DOHH2 (cell line): Measurements from ENCODE around the gene SGMS2.

Experiments used
- H3F3A ChIP-seq: fragments of 200-600 bp; sonication (generic), shearing (Covaris generic); 2 replicates; pipeline ENCODE4 v1.6.0; 2016; ENCODE audit warnings: antibody characterized with exemption, mild to moderate bottlenecking; ENCODE audit not compliant: control insufficient read depth, insufficient read depth
- H3K27ac ChIP-seq: fragments of 200-600 bp; sonication (generic); 2 replicates; pipeline ENCODE4 v1.5.1; 2014; ENCODE audit warnings: low read depth, mild to moderate bottlenecking, low read length, moderate library complexity
- H3K27me3 ChIP-seq: fragments of 200-600 bp; sonication (generic); 2 replicates; pipeline ENCODE4 v1.6.1; 2014; ENCODE audit warnings: mild to moderate bottlenecking, low read length, mixed read lengths; ENCODE audit not compliant: control insufficient read depth
- H3K36me3 ChIP-seq: fragments of 200-600 bp; sonication (generic); 2 replicates; pipeline ENCODE4 v1.6.1; 2014; ENCODE audit warnings: mild to moderate bottlenecking, low read length, moderate library complexity, mixed read lengths; ENCODE audit not compliant: control insufficient read depth
- H3K4me1 ChIP-seq: fragments of 200-600 bp; sonication (generic); 2 replicates; pipeline ENCODE4 v1.6.1; 2014; ENCODE audit warnings: mild to moderate bottlenecking, low read length, mixed read lengths; ENCODE audit not compliant: control insufficient read depth
- H3K4me2 ChIP-seq: fragments of 200-600 bp; sonication (generic); 2 replicates; pipeline ENCODE4 v1.6.0; 2014; ENCODE audit warnings: mild to moderate bottlenecking, low read length, moderate library complexity
- H3K4me3 ChIP-seq: fragments of 200-600 bp; sonication (generic); 2 replicates; pipeline ENCODE4 v1.5.1; 2014; ENCODE audit warnings: mild to moderate bottlenecking, low read length, mixed read lengths
- H3K79me2 ChIP-seq: fragments of 200-600 bp; sonication (generic); 2 replicates; pipeline ENCODE4 v1.6.1; 2014; ENCODE audit warnings: mild to moderate bottlenecking, low read length, mixed read lengths; ENCODE audit not compliant: control insufficient read depth
- H3K9me2 ChIP-seq: fragments of 200-600 bp; sonication (generic); replicated peaks from 2 replicates; pipeline ENCODE4 v1.6.1; 2014; ENCODE audit warnings: mild to moderate bottlenecking, low read length, mixed read lengths; ENCODE audit not compliant: control insufficient read depth
- H3K9me3 ChIP-seq: fragments of 200-600 bp; sonication (generic); 2 replicates; pipeline ENCODE4 v1.6.1; 2014; ENCODE audit warnings: antibody characterized with exemption, low read length, mixed read lengths; ENCODE audit not compliant: control insufficient read depth, insufficient read depth
- H4K20me1 ChIP-seq: fragments of 200-600 bp; sonication (generic); 2 replicates; pipeline ENCODE4 v1.6.0; 2014; ENCODE audit warnings: low read depth, mild to moderate bottlenecking, antibody characterized with exemption, low read length, moderate library complexity; ENCODE audit not compliant: control insufficient read depth, insufficient read depth
- EZH2phosphoT487 ChIP-seq: fragments of 200-600 bp; sonication (generic); IDR thresholded peaks from 2 replicates; pipeline ENCODE4 v1.6.1; 2017; ENCODE audit warnings: borderline replicate concordance, mild to moderate bottlenecking, antibody characterized with exemption, low read length, moderate library complexity, mixed read lengths
- TF ChIP-seq, protein P1 (sequence below): fragments of 200-600 bp; sonication (generic); IDR thresholded peaks from one replicate; pipeline ENCODE4 v1.5.1; 2014; ENCODE audit warnings: antibody characterized with exemption, mild to moderate bottlenecking, low read depth, low read length; ENCODE audit not compliant: poor library complexity, severe bottlenecking

SGMS2 gene

DNA sequence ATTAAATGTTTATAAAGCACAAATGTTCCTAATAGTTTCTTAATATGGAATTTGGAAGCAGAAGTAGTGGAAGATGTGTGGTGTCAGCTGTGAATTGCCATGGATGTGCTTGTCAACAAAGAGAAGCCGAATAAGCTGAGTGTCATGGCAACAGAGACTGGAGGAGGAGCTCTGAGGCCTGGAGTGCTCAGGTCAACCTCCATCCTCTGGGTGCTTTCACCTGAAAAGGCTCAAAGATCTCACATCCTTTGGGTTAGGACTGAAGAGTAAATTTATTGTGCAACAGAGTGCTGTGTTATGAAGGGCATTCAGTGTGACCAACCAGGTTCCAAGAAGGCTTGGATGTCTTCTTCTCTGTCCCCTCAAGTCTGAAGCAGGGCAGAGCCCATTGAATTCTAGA is 18.7 kb downstream of the SGMS2 start:
- Histone ChIP-seq H3K9me3 (no peaks in the 10 kb centered on the region), H3K27me3 (no peaks in the 10 kb centered on the region), H3F3A (no peaks in the 10 kb centered on the region), H4K20me1 (no peaks in the 10 kb centered on the region), H3K27ac (no peak overlapping the region), H3K4me2 (no peak overlapping the region), H3K36me3 (no peaks in the 10 kb centered on the region), H3K9me2 (no peaks in the 10 kb centered on the region), H3K4me3 (no peak overlapping the region), H3K4me1 (no peaks in the 10 kb centered on the region), H3K79me2 (no peaks in the 10 kb centered on the region)
- TF ChIP-seq, protein P1, sequence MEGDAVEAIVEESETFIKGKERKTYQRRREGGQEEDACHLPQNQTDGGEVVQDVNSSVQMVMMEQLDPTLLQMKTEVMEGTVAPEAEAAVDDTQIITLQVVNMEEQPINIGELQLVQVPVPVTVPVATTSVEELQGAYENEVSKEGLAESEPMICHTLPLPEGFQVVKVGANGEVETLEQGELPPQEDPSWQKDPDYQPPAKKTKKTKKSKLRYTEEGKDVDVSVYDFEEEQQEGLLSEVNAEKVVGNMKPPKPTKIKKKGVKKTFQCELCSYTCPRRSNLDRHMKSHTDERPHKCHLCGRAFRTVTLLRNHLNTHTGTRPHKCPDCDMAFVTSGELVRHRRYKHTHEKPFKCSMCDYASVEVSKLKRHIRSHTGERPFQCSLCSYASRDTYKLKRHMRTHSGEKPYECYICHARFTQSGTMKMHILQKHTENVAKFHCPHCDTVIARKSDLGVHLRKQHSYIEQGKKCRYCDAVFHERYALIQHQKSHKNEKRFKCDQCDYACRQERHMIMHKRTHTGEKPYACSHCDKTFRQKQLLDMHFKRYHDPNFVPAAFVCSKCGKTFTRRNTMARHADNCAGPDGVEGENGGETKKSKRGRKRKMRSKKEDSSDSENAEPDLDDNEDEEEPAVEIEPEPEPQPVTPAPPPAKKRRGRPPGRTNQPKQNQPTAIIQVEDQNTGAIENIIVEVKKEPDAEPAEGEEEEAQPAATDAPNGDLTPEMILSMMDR, result no peak
- no peak for TF ChIP-seq EZH2phosphoT487

DNA sequence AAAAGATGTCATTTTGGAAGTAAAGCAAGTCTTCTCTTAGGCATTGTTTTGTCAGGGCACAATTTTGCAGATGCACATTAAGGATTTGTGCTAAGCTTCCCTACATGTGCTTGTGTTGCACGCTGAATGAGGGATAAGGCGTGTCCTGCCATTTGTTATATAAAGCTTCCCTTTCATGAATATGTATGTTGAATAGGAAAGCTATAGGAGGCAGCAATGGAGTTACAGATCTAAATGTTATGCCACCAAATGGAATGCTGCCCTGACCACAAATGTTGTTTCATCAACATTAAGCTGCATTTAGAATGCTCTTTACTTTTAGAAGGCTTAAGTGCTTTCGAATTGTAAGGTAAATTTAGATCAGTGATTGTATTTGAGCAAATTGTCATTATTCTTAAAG is 20.9 kb downstream of the SGMS2 start:
- Histone ChIP-seq H3K4me3 (no peak overlapping the region), H3K9me2 (no peaks in the 10 kb centered on the region), H3K4me1 (no peaks in the 10 kb centered on the region), H3K79me2 (no peaks in the 10 kb centered on the region), H3K27ac (no peak overlapping the region), H3K27me3 (no peaks in the 10 kb centered on the region), H4K20me1 (no peaks in the 10 kb centered on the region), H3K4me2 (no peak overlapping the region), H3K9me3 (no peaks in the 10 kb centered on the region), H3K36me3 (no peaks in the 10 kb centered on the region), H3F3A (no peaks in the 10 kb centered on the region)
- TF ChIP-seq, protein P1, result no peak
- TF ChIP-seq EZH2phosphoT487, result no peak

DNA sequence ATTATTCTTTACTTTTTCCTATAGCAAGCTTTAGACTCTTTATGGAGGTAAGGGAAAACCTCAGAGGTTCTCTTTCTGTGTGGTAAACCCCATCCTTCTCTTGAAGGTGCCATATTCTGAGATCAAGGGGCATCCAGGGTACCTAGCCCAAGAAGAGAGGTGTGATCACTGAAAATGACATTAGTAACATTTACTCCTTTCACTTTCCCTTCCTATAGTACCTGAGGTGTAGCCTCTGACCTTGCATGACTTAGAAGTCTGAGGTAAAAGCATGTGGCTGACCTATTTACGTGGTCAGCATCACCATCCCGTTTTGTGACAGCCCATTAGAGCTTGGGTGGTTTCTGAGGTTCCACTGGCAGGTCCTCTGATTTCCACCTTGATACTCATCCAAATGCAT is 25.7 kb downstream of the SGMS2 start:
- Histone ChIP-seq H3K36me3 (no peaks in the 10 kb centered on the region), H3K9me3 (no peaks in the 10 kb centered on the region), H3K27me3 (no peaks in the 10 kb centered on the region), H3K27ac (no peak overlapping the region), H3K4me3 (no peak overlapping the region), H3F3A (no peaks in the 10 kb centered on the region), H3K4me2 (no peak overlapping the region), H4K20me1 (no peaks in the 10 kb centered on the region), H3K9me2 (no peaks in the 10 kb centered on the region), H3K4me1 (no peaks in the 10 kb centered on the region), H3K79me2 (no peaks in the 10 kb centered on the region)
- TF ChIP-seq, protein P1, result no peak
- TF ChIP-seq EZH2phosphoT487, result no peak
